ENCODE measurements around the gene P2RX1. TPM values are rescaled to one million over a fixed set of nuclear protein-coding genes. Genes with fewer than 3 reads are reported as not detected.

The P2RX1 gene
- total RNA-seq, result under 1 TPM in 1 of 2 experiments, not detected in 1; 0.12 TPM

DNA sequence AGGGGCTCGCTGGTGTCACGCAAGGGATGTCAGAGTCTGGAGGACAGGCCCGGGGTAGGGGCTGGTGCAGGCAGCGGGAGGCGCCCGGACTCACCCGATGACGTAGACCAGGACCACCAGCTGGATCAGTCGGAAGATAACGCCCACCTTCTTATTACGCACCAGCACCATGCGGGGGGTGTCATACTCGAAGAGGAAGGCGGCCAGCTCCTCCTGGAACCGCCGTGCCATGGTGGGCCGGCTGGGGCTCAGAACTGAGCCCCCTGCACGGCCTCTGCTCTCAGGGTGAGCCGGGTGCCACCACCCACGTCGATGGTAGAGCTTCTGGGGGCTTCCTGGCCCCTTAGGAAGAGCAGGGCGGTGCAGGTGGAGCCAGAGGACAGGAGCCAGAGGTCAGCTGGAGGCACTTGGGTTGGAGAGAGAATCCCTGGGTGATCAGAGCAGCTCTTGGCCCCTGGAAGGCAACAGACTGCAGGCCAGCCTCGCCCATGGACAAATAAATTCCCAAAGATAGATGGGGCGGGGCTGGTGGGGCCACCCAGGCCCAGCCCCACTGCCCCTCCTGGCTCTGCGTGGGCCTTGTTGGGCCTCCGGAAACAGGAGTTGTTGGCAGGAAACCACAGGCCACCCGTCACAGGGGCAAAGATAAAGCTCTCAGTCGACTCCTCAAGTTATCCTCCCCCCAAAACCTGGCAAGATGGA, at the start of gene P2RX1:
Gene P2RX1 (minus strand): TSS at position 471 of the 702 bp plus-strand sequence. CDS start 240 bp downstream, at position 231.
- H3K4me1 Mint-ChIP-seq, result peaks cover 39% of the 10 kb centered on the region
- no peak within 1 kb of the TSS for H3K4me3 Mint-ChIP-seq
- peak; percentile 39 for DNase-seq
- CTCF ChIA-PET, result interaction anchor here (0.5 to 2.1 kb wide), 6 partner anchors 15 to 225 kb away, joined by 3 to 6 read pairs (median 4); partner anchors contain the start of gene NCBP3
- H3K27me3 Mint-ChIP-seq, result no peaks in the 10 kb centered on the region
- H3K27ac Mint-ChIP-seq, result peak within 1 kb of the TSS; percentile 31
- no peaks in the 10 kb centered on the region for H3K9me3 Mint-ChIP-seq
- POLR2A ChIA-PET, result no interaction called here
- H3K36me3 Mint-ChIP-seq (ENCODE audit: low read depth), result no peaks in the 10 kb centered on the region

DNA sequence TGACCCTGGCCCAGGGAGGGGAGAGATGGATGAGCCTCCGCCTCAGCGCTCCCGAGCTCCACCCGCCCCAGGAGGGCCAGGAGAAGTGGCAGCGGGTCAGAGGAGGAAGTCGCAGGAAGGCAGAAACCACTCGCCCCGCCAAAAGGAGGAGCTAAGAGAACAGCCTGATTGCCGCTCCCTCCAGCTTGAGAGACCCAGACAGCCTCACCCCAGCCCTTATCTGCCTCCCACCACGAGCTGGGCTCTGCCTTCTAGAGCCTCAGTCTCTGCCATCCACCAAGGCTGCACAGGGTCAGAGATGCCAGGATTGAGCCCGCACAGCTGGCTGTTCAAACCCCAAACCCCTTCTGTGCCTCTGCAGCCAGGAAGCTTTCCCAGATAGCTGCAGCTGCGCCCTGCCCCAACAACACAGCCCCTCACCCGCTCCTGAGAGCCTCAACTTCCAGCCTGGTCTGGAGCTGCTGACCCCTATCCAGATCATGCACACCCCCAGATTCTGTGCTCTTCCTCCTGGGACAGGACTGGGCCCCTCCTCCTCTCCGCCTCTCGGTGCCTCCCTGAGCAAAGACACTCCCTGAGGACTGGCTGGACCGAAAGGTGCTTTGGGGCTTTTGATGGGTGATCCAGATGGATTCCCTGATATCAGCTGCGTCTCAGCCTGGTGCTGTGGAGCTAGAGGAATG, 49.0 kb upstream of the P2RX1 start:
- Mint-ChIP-seq H3K27me3 (no peaks in the 10 kb centered on the region), H3K4me1 (peaks cover 44% of the 10 kb centered on the region), H3K27ac (peak overlapping the region; percentile 92), H3K9me3 (no peaks in the 10 kb centered on the region), H3K4me3 (peak overlapping the region; percentile 86), H3K36me3 (ENCODE audit: low read depth) (peaks cover 24% of the 10 kb centered on the region)
- CTCF ChIA-PET, result interaction anchor here (0.5 to 2.1 kb wide), 12 partner anchors 8 to 516 kb away, joined by 3 to 12 read pairs (median 5); partner anchors contain the start of genes CAMKK1, CYB5D2 and ZZEF1
- POLR2A ChIA-PET, result interaction anchor here (0.6 to 1.1 kb wide), 6 partner anchors 9 to 236 kb away, joined by 3 to 4 read pairs (median 3); no protein-coding TSS in a partner anchor
- peak; percentile 83 for DNase-seq

DNA sequence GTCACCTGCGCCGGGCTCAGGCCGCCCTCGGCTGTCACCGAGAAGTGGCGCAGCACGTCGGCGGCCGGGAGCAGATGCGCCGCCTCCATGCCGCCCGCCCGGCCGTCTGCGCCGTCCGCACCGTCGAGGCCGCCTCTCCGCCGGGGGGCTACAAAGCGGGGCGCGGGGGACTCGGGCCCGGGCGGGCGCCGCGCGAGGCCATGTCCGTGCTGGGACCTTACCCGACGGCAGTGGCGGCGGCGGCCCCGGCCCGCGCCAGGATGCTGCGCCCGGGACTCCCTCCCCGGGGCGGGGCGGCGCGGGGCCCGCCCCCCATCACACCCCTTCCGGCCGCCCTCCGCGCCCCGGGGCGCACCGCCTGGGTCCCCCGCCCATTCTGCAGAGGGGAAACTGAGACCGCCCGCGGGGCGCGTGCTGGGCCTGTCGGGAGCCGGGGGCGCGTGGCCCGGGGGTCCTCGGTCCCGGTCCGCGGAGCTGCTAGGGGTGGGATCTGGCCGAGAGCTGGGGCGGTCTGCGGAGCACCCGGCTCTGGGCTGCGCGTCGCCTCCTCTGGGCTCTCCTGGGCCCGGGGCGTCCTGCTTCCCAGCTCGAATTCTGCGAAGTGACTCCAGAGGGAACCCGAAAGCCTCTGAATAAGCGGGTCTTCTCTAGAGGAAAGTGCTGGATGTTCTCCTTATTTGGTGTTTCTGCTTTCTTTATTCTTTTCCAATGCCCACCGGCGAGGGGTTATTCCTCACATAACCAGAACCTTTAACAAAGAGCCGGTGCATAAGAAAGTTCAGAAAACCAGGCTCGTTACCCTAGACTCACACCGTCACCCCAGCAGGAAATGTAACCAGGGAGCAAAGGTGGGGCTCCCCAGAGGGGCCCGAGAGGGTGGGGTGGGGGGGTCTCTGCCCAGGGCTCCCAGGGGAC, 48.2 kb upstream of the P2RX1 start, which contains the start of gene ATP2A3:
Gene ATP2A3 (minus strand): TSS at position 235 of the 915 bp plus-strand sequence. CDS start 146 bp downstream, at position 89.
- Mint-ChIP-seq H3K9me3 (no peaks in the 10 kb centered on the region), H3K27me3 (no peaks in the 10 kb centered on the region), H3K36me3 (ENCODE audit: low read depth) (peaks cover 24% of the 10 kb centered on the region), H3K27ac (peak within 1 kb of the TSS; percentile 92), H3K4me3 (peak within 1 kb of the TSS; percentile 86), H3K4me1 (peaks cover 52% of the 10 kb centered on the region)
- POLR2A ChIA-PET, result interaction anchor here (0.9 to 1.1 kb wide), 3 partner anchors 8 to 115 kb away, joined by 3 read pairs; no protein-coding TSS in a partner anchor
- DNase-seq, result peak; percentile 77
- CTCF ChIA-PET, result interaction anchor here (0.5 to 2.1 kb wide), 9 partner anchors 15 to 517 kb away, joined by 3 to 12 read pairs (median 5); partner anchors contain the start of genes CAMKK1, CYB5D2 and ZZEF1

DNA sequence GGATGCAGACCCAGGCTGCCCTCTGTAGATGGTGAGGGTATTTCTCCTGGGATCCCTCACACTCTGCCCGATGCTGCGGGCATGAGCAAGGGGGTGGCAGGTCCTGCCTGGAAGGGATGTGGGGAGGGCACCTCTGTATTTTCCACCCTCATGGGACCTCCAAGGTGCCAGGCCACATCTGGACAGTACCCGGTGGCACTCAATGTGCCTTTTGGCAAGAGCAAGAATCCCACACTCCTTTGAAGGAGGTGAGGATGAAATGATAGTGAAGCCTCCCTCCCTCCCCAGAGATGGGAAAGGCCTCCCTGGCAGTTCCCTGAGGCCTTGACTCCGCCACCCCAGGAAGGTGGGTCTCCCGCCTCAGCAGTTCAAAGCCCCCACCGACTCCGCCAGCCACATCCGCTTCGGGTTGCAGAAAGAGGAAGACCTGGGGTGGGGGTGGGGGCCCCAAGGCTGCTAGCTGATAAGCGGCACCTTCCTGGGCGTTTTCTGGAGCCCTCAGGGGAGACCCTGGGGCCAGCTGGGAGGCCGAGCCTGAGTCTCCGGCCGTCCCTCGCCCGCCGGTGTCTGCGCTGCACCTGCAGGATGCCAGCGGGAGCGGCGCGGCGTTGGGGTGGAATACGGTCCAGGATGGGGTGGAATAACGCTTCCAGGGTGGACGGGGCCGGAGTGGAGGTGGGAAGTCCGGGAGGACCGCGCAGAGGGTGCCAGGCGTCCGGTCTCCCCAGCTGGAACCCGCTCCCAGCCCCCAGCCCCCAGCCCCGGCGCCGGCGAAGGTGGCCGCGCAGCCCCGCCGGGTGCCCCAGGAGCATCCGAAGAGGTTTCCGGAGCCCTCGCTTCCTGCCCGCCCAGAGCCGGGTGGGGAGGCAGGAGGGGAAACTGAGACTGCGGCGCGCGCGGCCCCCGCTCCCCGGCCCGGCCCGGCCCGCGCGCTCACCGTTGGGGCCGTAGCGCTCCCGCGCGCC, 47.3 kb upstream of the P2RX1 start:
- CTCF ChIA-PET, result no interaction called here
- no peaks in the 10 kb centered on the region for H3K27me3 Mint-ChIP-seq
- H3K4me1 Mint-ChIP-seq, result peaks cover 58% of the 10 kb centered on the region
- DNase-seq, result peak; percentile 86
- POLR2A ChIA-PET, result no interaction called here
- H3K9me3 Mint-ChIP-seq, result no peaks in the 10 kb centered on the region
- peak overlapping the region; percentile 73 for H3K27ac Mint-ChIP-seq
- peaks cover 24% of the 10 kb centered on the region for H3K36me3 Mint-ChIP-seq (ENCODE audit: low read depth)
- H3K4me3 Mint-ChIP-seq, result peak overlapping the region; percentile 83

DNA sequence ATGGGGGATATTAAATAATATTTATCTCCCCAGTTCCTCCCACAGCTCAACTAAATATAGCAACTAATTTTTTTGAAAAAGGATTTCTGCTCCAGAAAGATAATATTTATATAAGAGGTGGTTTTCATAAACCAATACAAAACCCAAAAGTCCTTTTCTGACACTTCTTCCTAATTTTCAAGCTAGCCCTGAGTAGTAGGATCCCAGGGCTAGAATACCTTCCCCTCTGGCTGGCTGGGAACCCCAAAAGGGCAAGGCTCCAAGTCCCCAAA, 46.6 kb upstream of the P2RX1 start:
- ChIA-PET CTCF (interaction anchor here (1.2 to 1.4 kb wide), 2 partner anchors 14 to 116 kb away, joined by 3 to 6 read pairs; no protein-coding TSS in a partner anchor), POLR2A (no interaction called here)
- peak overlapping the region; percentile 73 for H3K27ac Mint-ChIP-seq
- DNase-seq, result no peak
- no peaks in the 10 kb centered on the region for H3K9me3 Mint-ChIP-seq
- peak overlapping the region; percentile 83 for H3K4me3 Mint-ChIP-seq
- H3K4me1 Mint-ChIP-seq, result peaks cover 59% of the 10 kb centered on the region
- H3K36me3 Mint-ChIP-seq (ENCODE audit: low read depth), result peaks cover 26% of the 10 kb centered on the region
- H3K27me3 Mint-ChIP-seq, result no peaks in the 10 kb centered on the region

DNA sequence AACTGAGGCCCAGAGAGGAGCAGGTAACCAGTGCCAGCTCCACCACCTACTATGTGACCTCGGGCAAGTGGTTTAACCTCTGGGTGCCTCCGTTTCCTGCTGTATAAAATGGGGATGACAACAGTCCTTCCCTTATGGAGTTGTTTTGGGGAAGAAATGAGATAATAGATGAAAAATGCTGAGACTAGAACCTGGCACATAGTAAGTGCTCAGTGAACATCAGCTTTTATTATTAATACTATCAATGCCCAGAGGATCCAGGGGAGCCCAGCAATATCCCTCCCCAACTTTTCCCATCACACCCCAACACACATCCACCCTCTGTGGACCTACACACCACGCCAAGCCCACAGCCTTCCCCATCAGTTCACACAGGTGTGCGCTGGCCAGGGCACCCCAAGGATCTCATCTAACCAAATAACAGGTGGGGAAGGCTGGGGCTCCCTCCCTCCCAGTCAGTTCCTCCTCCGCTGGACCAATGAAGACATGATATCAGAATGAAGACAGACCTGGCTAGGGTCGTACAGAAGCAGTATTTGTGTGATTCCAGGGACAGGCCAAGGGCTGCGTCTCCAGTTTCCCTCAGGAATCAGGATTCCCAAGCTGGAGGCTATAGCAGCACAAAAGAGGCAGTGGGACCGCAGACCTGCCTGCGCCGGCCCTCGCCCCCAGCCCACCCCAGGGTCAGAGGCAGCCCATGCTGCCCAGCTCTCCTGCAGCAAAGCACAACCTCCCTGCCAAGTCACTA, 46.1 kb upstream of the P2RX1 start:
- Mint-ChIP-seq H3K36me3 (ENCODE audit: low read depth) (peaks cover 29% of the 10 kb centered on the region), H3K27ac (peak overlapping the region; percentile 79), H3K9me3 (no peaks in the 10 kb centered on the region), H3K4me1 (peaks cover 62% of the 10 kb centered on the region), H3K4me3 (peak overlapping the region; percentile 83), H3K27me3 (no peaks in the 10 kb centered on the region)
- DNase-seq, result no peak
- POLR2A ChIA-PET, result no interaction called here
- CTCF ChIA-PET, result interaction anchor here (1.2 to 1.4 kb wide), 3 partner anchors 13 to 116 kb away, joined by 3 to 6 read pairs (median 6); no protein-coding TSS in a partner anchor

DNA sequence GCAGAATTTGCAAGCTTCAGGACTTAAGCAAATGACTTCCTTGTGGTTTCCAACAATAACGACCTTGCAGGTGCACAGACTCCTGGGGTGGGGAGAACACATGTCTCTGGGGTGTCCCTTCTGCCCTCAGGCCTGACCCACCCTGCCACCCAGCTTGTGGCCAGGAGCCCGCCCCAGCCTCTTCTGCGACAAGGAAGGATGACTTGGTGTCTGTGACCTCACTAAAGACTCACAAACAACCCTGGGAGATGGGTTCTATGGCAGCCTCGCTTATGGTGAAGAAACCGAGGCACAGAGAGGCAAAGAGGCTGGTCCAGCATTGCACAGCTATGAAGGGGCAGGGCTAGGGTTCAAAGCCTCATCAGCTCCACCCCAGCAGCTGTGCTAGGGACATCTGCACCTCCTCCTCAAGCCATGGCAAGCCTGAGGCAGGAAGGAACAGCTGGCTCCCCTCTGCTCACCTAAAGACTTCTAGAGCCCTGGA, 45.3 kb upstream of the P2RX1 start:
- Mint-ChIP-seq H3K27me3 (no peaks in the 10 kb centered on the region), H3K36me3 (ENCODE audit: low read depth) (peaks cover 35% of the 10 kb centered on the region), H3K27ac (peak overlapping the region; percentile 79), H3K4me1 (peaks cover 65% of the 10 kb centered on the region), H3K9me3 (no peaks in the 10 kb centered on the region), H3K4me3 (peak overlapping the region; percentile 83)
- ChIA-PET CTCF (interaction anchor here (1.2 to 1.4 kb wide), 3 partner anchors 13 to 115 kb away, joined by 3 to 6 read pairs (median 6); no protein-coding TSS in a partner anchor), POLR2A (no interaction called here)
- peak; percentile 29 for DNase-seq

DNA sequence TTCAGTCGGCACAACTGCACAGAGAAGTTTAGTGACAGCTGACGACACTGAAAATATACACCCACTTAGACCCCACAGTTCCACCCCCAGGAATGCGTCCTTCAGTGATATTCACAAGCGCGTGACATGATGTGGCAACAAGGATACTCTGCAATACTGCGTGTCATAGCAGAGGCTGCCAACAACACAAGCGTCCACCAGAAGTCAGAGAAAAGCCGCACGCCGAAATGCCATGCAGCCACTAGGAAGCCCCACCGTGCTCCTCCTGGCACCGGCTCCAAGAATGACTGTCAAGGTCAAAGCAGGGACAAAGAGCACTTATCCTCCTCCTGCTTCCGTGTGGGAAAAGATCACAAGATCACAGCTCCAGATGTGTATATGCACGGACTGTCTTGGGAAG, 44.5 kb upstream of the P2RX1 start:
- Mint-ChIP-seq H3K27me3 (no peaks in the 10 kb centered on the region), H3K9me3 (no peaks in the 10 kb centered on the region), H3K27ac (peak overlapping the region; percentile 21), H3K4me3 (peak overlapping the region; percentile 44), H3K36me3 (ENCODE audit: low read depth) (peaks cover 39% of the 10 kb centered on the region), H3K4me1 (peaks cover 64% of the 10 kb centered on the region)
- POLR2A ChIA-PET, result no interaction called here
- CTCF ChIA-PET, result interaction anchor here (1.0 kb wide), 1 partner anchor 12 kb away, joined by 3 read pairs; no protein-coding TSS in a partner anchor
- no peak for DNase-seq

DNA sequence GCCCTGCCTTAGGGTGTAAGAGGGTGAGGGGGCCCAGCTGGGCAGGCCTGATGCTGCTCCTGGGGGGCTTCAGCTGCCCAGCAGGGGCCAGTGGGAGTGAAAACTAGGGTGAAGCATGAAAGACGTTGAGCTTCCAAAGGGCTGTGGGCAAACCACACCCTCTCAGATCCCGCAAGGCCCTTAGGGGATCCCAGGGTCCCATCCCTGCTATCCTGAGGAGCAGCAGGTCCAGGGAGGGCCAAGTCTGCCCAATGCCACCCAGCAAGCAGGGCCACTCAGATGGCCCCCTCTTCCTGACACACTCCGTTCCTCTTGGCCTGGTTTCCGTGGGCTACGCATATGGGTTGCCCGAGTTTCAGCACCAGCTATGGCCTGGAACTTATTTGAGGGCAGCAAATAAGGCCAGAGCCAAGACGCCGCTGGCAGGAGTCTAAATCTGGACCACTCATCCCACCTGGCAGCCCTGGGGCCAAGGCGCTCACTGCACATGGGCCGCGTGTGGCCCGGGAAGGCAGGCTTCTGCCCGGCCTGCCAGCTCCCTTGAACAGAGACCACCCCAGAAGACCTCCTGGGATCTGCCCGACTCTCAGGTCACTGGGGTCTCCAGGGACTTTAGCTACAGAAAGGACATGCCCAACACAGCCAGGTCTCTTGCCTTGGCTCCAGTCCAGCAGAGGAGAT, 43.8 kb upstream of the P2RX1 start:
- DNase-seq, result no peak
- POLR2A ChIA-PET, result no interaction called here
- H3K27ac Mint-ChIP-seq, result peak overlapping the region; percentile 78
- H3K4me1 Mint-ChIP-seq, result peaks cover 59% of the 10 kb centered on the region
- CTCF ChIA-PET, result interaction anchor here (1.0 to 1.1 kb wide), 2 partner anchors 11 to 12 kb away, joined by 3 to 4 read pairs; no protein-coding TSS in a partner anchor
- peaks cover 39% of the 10 kb centered on the region for H3K36me3 Mint-ChIP-seq (ENCODE audit: low read depth)
- no peaks in the 10 kb centered on the region for H3K9me3 Mint-ChIP-seq
- no peaks in the 10 kb centered on the region for H3K27me3 Mint-ChIP-seq
- H3K4me3 Mint-ChIP-seq, result peak overlapping the region; percentile 44

DNA sequence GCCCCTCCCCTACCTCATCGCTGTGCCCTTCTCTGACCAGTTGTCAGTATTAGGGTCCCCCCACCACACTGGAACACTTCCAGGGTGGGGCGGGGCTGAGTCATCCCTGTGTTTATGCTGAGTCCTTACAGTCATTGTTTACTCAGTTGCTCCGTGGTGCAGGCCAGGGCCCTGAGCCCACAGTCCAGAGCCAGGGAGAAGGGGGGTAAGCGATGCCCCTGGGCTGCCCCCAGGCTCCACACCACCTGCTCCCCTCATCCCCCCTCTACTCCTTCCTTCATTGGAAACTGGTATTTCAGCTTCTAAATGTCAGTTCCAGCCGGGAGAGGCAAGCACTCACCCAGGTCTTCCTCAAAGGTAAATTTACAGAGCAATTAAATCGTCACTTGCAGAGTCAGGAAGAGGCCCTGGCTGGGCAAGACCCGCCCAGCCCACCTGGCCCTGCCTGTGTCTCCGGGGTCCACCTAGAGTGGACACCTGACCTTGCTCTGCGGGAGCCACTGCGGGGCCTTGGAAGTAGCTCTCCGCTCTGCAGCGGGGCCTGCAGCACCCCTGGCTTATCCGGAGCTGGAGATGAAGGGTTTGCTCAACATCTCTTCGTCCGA, 43.1 kb upstream of the P2RX1 start:
- peaks cover 58% of the 10 kb centered on the region for H3K4me1 Mint-ChIP-seq
- no peaks in the 10 kb centered on the region for H3K9me3 Mint-ChIP-seq
- peak overlapping the region; percentile 68 for H3K27ac Mint-ChIP-seq
- no peak for DNase-seq
- no peaks in the 10 kb centered on the region for H3K27me3 Mint-ChIP-seq
- CTCF ChIA-PET, result interaction anchor here (0.6 to 1.1 kb wide), 3 partner anchors 11 to 461 kb away, joined by 3 to 6 read pairs (median 4); no protein-coding TSS in a partner anchor
- peaks cover 39% of the 10 kb centered on the region for H3K36me3 Mint-ChIP-seq (ENCODE audit: low read depth)
- POLR2A ChIA-PET, result no interaction called here
- no peak overlapping the region for H3K4me3 Mint-ChIP-seq
